C4-2B (cell line): ENCODE data around the gene C4B.
"Not testable (repeated sequence)": the region's sequence is repeated elsewhere in the genome, so short reads cannot be mapped to it uniquely, and the experiment has no call there.

Source experiments
- H3K27ac ChIP-seq: fragments of 450-650 bp; 2 replicates; pipeline ENCODE4 v1.5.1; 2017
- CTCF ChIP-seq: fragments of 450-650 bp; conservative IDR thresholded peaks from 2 replicates; pipeline ENCODE4 v1.5.1; 2017; ENCODE audit warnings: mild to moderate bottlenecking
- ZFX ChIP-seq: fragments of 450-650 bp; IDR thresholded peaks from 2 replicates; pipeline ENCODE4 v1.6.1; 2017

C4B gene

GRCh38 chr6:31977816-31978431 is 36.7 kb upstream of the C4B start:
- TF ChIP-seq ZFX (no peak), CTCF (no peak)
- H3K27ac ChIP-seq: no peak overlapping the region

- no peak overlapping the region for H3K27ac ChIP-seq
- TF ChIP-seq CTCF: no peak
- TF ChIP-seq ZFX: no peak
Observed at GRCh38 chr6:31978831-31979230, 35.8 kb upstream of the C4B start.

- TF ChIP-seq CTCF (no peak), ZFX (no peak)
- H3K27ac ChIP-seq: no peak overlapping the region
Observed at GRCh38 chr6:31979238-31979898, 35.2 kb upstream of the C4B start.

- H3K27ac ChIP-seq: not testable (repeated sequence)
Observed at GRCh38 chr6:31980195-31980876, 34.3 kb upstream of the C4B start.

- H3K27ac ChIP-seq: not testable (repeated sequence)
Observed at GRCh38 chr6:31980998-31981397, 33.6 kb upstream of the C4B start.

GRCh38 chr6:31981744-31982143 is 32.9 kb upstream of the C4B start, which contains the start of gene C4A:
Gene C4A (plus strand): TSS chr6:31982057. CDS start chr6:31982108, 51 bp downstream.
- not testable (repeated sequence) for H3K27ac ChIP-seq

GRCh38 chr6:31989363-31989762 is 25.2 kb upstream of the C4B start:
- not testable (repeated sequence) for H3K27ac ChIP-seq

- H3K27ac ChIP-seq: not testable (repeated sequence)
Observed at GRCh38 chr6:31994421-31994820, 20.2 kb upstream of the C4B start.

- H3K27ac ChIP-seq: not testable (repeated sequence)
Observed at GRCh38 chr6:31996385-31996784, 18.2 kb upstream of the C4B start.

- H3K27ac ChIP-seq: not testable (repeated sequence)
Observed at GRCh38 chr6:32002546-32003268, 11.9 kb upstream of the C4B start.

GRCh38 chr6:32003301-32003700 is 11.3 kb upstream of the C4B start:
- H3K27ac ChIP-seq: not testable (repeated sequence)

GRCh38 chr6:32004393-32004792 is 10.2 kb upstream of the C4B start:
- H3K27ac ChIP-seq: not testable (repeated sequence)

GRCh38 chr6:32004864-32005537 is 9.6 kb upstream of the C4B start:
- not testable (repeated sequence) for H3K27ac ChIP-seq

GRCh38 chr6:32005538-32005880 is 9.1 kb upstream of the C4B start:
- not testable (repeated sequence) for H3K27ac ChIP-seq

GRCh38 chr6:32005991-32006529 is 8.5 kb upstream of the C4B start:
- H3K27ac ChIP-seq: not testable (repeated sequence)

- H3K27ac ChIP-seq: not testable (repeated sequence)
Observed at GRCh38 chr6:32007086-32007485, 7.5 kb upstream of the C4B start.

- H3K27ac ChIP-seq: not testable (repeated sequence)
Observed at GRCh38 chr6:32008037-32008436, 6.6 kb upstream of the C4B start.
